ENCODE results near the gene OR51E1. TPM values are rescaled to one million over a fixed set of nuclear protein-coding genes. Genes with fewer than 3 reads are reported as not detected.

Gene OR51E1
- not detected in 5 replicates for total RNA-seq (2022; extraction: Qiagen RNA extraction)

GRCh38 chr11:4643682-4644081 is at the start of gene OR51E1:
Gene OR51E1, plus strand, starts transcription at chr11:4643982. Its CDS starts 8,545 bp downstream, at chr11:4652527.

GRCh38 chr11:4607781-4608666 is 35.8 kb upstream of the OR51E1 start, which contains the start of gene TRIM68:
Gene TRIM68, minus strand, starts transcription at chr11:4608231. Its CDS starts 2,727 bp downstream, at chr11:4605504.

GRCh38 chr11:4636962-4637661 is 6.7 kb upstream of the OR51E1 start, which contains the start of gene OR51D1:
Gene OR51D1, plus strand, starts transcription at chr11:4637477. Its CDS starts 2,314 bp downstream, at chr11:4639791.

GRCh38 chr11:4697585-4697984 is 53.8 kb downstream of the OR51E1 start, which contains the start of gene OR51E2:
Gene OR51E2, minus strand, starts transcription at chr11:4697853. Its CDS starts 15,142 bp downstream, at chr11:4682711.

GRCh38 chr11:4704054-4704789 is 60.4 kb downstream of the OR51E1 start, which contains the start of gene MMP26:
Gene MMP26, plus strand, starts transcription at chr11:4704784.

Other genes starting within 250 kb of the OR51E1 start
- not detected in 5 replicates for gene OR52K2, start 194.7 kb upstream of the OR51E1 start, total RNA-seq (2022; extraction: Qiagen RNA extraction)
- not detected in 5 replicates for gene OR52K1, start 161.3 kb upstream of the OR51E1 start, total RNA-seq (2022; extraction: Qiagen RNA extraction)
- gene OR52M1, start 98.8 kb upstream of the OR51E1 start, total RNA-seq (2022; extraction: Qiagen RNA extraction), result not detected in 5 replicates
- gene OR52I2, start 62.2 kb upstream of the OR51E1 start, total RNA-seq (2022; extraction: Qiagen RNA extraction), result not detected in 5 replicates
- gene OR52I1, start 49.9 kb upstream of the OR51E1 start, total RNA-seq (2022; extraction: Qiagen RNA extraction), result not detected in 5 replicates
- gene TRIM68, start 35.8 kb upstream of the OR51E1 start, total RNA-seq (2022; extraction: Qiagen RNA extraction), result 8.3 to 10.6 TPM (median 8.9 TPM) in 5 replicates
- gene OR51D1, start 6.5 kb upstream of the OR51E1 start, total RNA-seq (2022; extraction: Qiagen RNA extraction), result not detected in 5 replicates
- gene OR51E2, start 53.9 kb downstream of the OR51E1 start, total RNA-seq (2022; extraction: Qiagen RNA extraction), result not detected in 5 replicates
- 0.14 TPM in 1 of 5 replicates, not detected in the others for gene MMP26, start 60.8 kb downstream of the OR51E1 start, total RNA-seq (2022; extraction: Qiagen RNA extraction)
- gene OR51F1, start 126.0 kb downstream of the OR51E1 start, total RNA-seq (2022; extraction: Qiagen RNA extraction), result not detected in 5 replicates
- not detected in 5 replicates for gene OR52R1, start 160.4 kb downstream of the OR51E1 start, total RNA-seq (2022; extraction: Qiagen RNA extraction)
- not detected in 5 replicates for gene OR51F2, start 177.3 kb downstream of the OR51E1 start, total RNA-seq (2022; extraction: Qiagen RNA extraction)
- gene OR51S1, start 205.2 kb downstream of the OR51E1 start, total RNA-seq (2022; extraction: Qiagen RNA extraction), result not detected in 5 replicates
- gene OR51T1, start 237.9 kb downstream of the OR51E1 start, total RNA-seq (2022; extraction: Qiagen RNA extraction), result not detected in 5 replicates